ENCODE results near the gene ADAM23.

ADAM23 gene

GRCh38 chr2:206639636-206640035, 196.3 kb downstream of the ADAM23 start:
- Histone ChIP-seq H3K27ac (ENCODE audit: low read depth, low read length) (no peak overlapping the region), H3K36me3 (ENCODE audit: control insufficient read depth, insufficient read depth, low read length) (no peaks in the 10 kb centered on the region), H3K9ac (ENCODE audit: low read depth, low read length) (no peak overlapping the region), H3K9me3 (ENCODE audit: control insufficient read depth, insufficient read depth, low read length) (no peaks in the 10 kb centered on the region), H3K27me3 (ENCODE audit: control insufficient read depth, insufficient read depth, low read length) (peaks cover 66% of the 10 kb centered on the region), H3K4me1 (ENCODE audit: control insufficient read depth, insufficient read depth, low read length) (peaks cover 5% of the 10 kb centered on the region; the same call in 1 of the 2 replicates), H3K4me3 (ENCODE audit: low read depth, low read length) (no peak overlapping the region)

- Histone ChIP-seq H3K27me3 (ENCODE audit: control insufficient read depth, insufficient read depth, low read length) (peaks cover 67% of the 10 kb centered on the region), H3K27ac (ENCODE audit: low read depth, low read length) (no peak overlapping the region), H3K4me1 (ENCODE audit: control insufficient read depth, insufficient read depth, low read length) (peaks cover 5% of the 10 kb centered on the region; the same call in 1 of the 2 replicates), H3K9me3 (ENCODE audit: control insufficient read depth, insufficient read depth, low read length) (no peaks in the 10 kb centered on the region), H3K9ac (ENCODE audit: low read depth, low read length) (no peak overlapping the region), H3K4me3 (ENCODE audit: low read depth, low read length) (no peak overlapping the region), H3K36me3 (ENCODE audit: control insufficient read depth, insufficient read depth, low read length) (no peaks in the 10 kb centered on the region)
Observed at GRCh38 chr2:206641226-206641625, 197.9 kb downstream of the ADAM23 start.

GRCh38 chr2:206642075-206643025, 199.0 kb downstream of the ADAM23 start, which contains the start of gene FAM237A:
FAM237A (plus strand) TSS chr2:206642487; CDS start chr2:206644237, 1,750 bp downstream.
- no peaks in the 10 kb centered on the region for H3K9me3 ChIP-seq (ENCODE audit: control insufficient read depth, insufficient read depth, low read length)
- peaks cover 5% of the 10 kb centered on the region; the same call in 1 of the 2 replicates for H3K4me1 ChIP-seq (ENCODE audit: control insufficient read depth, insufficient read depth, low read length)
- no peak within 1 kb of the TSS for H3K27ac ChIP-seq (ENCODE audit: low read depth, low read length)
- no peaks in the 10 kb centered on the region for H3K36me3 ChIP-seq (ENCODE audit: control insufficient read depth, insufficient read depth, low read length)
- peak within 1 kb of the TSS; percentile 73 for H3K4me3 ChIP-seq (ENCODE audit: low read depth, low read length)
- H3K27me3 ChIP-seq (ENCODE audit: control insufficient read depth, insufficient read depth, low read length): peaks cover 67% of the 10 kb centered on the region
- H3K9ac ChIP-seq (ENCODE audit: low read depth, low read length): no peak within 1 kb of the TSS

- no peaks in the 10 kb centered on the region for H3K36me3 ChIP-seq (ENCODE audit: control insufficient read depth, insufficient read depth, low read length)
- no peak overlapping the region for H3K4me3 ChIP-seq (ENCODE audit: low read depth, low read length)
- peaks cover 18% of the 10 kb centered on the region for H3K27me3 ChIP-seq (ENCODE audit: control insufficient read depth, insufficient read depth, low read length)
- H3K27ac ChIP-seq (ENCODE audit: low read depth, low read length): no peak overlapping the region
- H3K9ac ChIP-seq (ENCODE audit: low read depth, low read length): no peak overlapping the region
- no peaks in the 10 kb centered on the region for H3K9me3 ChIP-seq (ENCODE audit: control insufficient read depth, insufficient read depth, low read length)
- H3K4me1 ChIP-seq (ENCODE audit: control insufficient read depth, insufficient read depth, low read length): no peaks in the 10 kb centered on the region
Observed at GRCh38 chr2:206647985-206648384, 204.7 kb downstream of the ADAM23 start.

- Histone ChIP-seq H3K4me3 (ENCODE audit: low read depth, low read length) (no peak overlapping the region), H3K27ac (ENCODE audit: low read depth, low read length) (no peak overlapping the region), H3K9ac (ENCODE audit: low read depth, low read length) (no peak overlapping the region), H3K36me3 (ENCODE audit: control insufficient read depth, insufficient read depth, low read length) (no peaks in the 10 kb centered on the region), H3K9me3 (ENCODE audit: control insufficient read depth, insufficient read depth, low read length) (no peaks in the 10 kb centered on the region), H3K4me1 (ENCODE audit: control insufficient read depth, insufficient read depth, low read length) (no peaks in the 10 kb centered on the region), H3K27me3 (ENCODE audit: control insufficient read depth, insufficient read depth, low read length) (no peaks in the 10 kb centered on the region)
Observed at GRCh38 chr2:206657087-206657486, 213.8 kb downstream of the ADAM23 start.

- Histone ChIP-seq H3K9ac (ENCODE audit: low read depth, low read length) (no peak overlapping the region), H3K9me3 (ENCODE audit: control insufficient read depth, insufficient read depth, low read length) (no peaks in the 10 kb centered on the region), H3K36me3 (ENCODE audit: control insufficient read depth, insufficient read depth, low read length) (no peaks in the 10 kb centered on the region), H3K27ac (ENCODE audit: low read depth, low read length) (no peak overlapping the region), H3K4me3 (ENCODE audit: low read depth, low read length) (no peak overlapping the region), H3K4me1 (ENCODE audit: control insufficient read depth, insufficient read depth, low read length) (no peaks in the 10 kb centered on the region), H3K27me3 (ENCODE audit: control insufficient read depth, insufficient read depth, low read length) (no peaks in the 10 kb centered on the region)
Observed at GRCh38 chr2:206665251-206665650, 221.9 kb downstream of the ADAM23 start.

All from HUES48 (cell line).